ENCODE measurements around the gene ATP5F1B.
A peak's percentile ranks its signal among the peaks of the same experiment; 100 is the strongest.

ATP5F1B gene

GRCh38 chr12:56645201-56645716 lies 525 bp downstream of the ATP5F1B start:
- no peak for DNase-seq

GRCh38 chr12:56644654-56645053 lies 1.1 kb downstream of the ATP5F1B start:
- no peak for DNase-seq

GRCh38 chr12:56641219-56641618 lies 4.6 kb downstream of the ATP5F1B start:
- DNase-seq: no peak

GRCh38 chr12:56637621-56638020 lies 8.2 kb downstream of the ATP5F1B start:
- no peak for DNase-seq

GRCh38 chr12:56636675-56637540 lies 8.9 kb downstream of the ATP5F1B start:
- peak; percentile 97 for DNase-seq

- DNase-seq: peak; percentile 83
Observed at GRCh38 chr12:56635806-56636674, 9.7 kb downstream of the ATP5F1B start.

GRCh38 chr12:56634837-56635791 lies 10.7 kb downstream of the ATP5F1B start:
- peak; percentile 65 for DNase-seq

GRCh38 chr12:56634242-56634836 lies 11.4 kb downstream of the ATP5F1B start:
- DNase-seq: no peak

- DNase-seq: no peak
Observed at GRCh38 chr12:56633468-56634241, 12.1 kb downstream of the ATP5F1B start.

GRCh38 chr12:56632701-56633467 lies 12.9 kb downstream of the ATP5F1B start:
- no peak for DNase-seq

- peak; percentile 58 for DNase-seq
Observed at GRCh38 chr12:56631790-56632700, 13.7 kb downstream of the ATP5F1B start.

GRCh38 chr12:56630180-56630632 lies 15.6 kb downstream of the ATP5F1B start, which contains the start of gene BAZ2A:
TSS of gene BAZ2A (minus strand) at chr12:56630326. CDS start at chr12:56617530, 12,796 bp downstream.
- peak; percentile 84 for DNase-seq

GRCh38 chr12:56629459-56630179 lies 16.2 kb downstream of the ATP5F1B start:
- DNase-seq: peak; percentile 48

- peak; percentile 74 for DNase-seq
Observed at GRCh38 chr12:56628671-56629458, 16.9 kb downstream of the ATP5F1B start.

GRCh38 chr12:56626701-56627100 lies 19.1 kb downstream of the ATP5F1B start:
- no peak for DNase-seq

- DNase-seq: no peak
Observed at GRCh38 chr12:56622535-56622934, 23.2 kb downstream of the ATP5F1B start.

GRCh38 chr12:56616925-56617324 lies 28.9 kb downstream of the ATP5F1B start:
- DNase-seq: no peak

All from CD4-positive, alpha-beta T cell treated with Interferon gamma for 1 hour (primary cell).